BE2C (cell line): ENCODE results near the gene SLC39A11.

Experiments used
- DNase-seq: peaks from one replicate; pipeline ENCODE4 v3.0.0-alpha.2; 2020
- H3K27me3 ChIP-seq: fragments of 250-450 bp; sonication (Bioruptor Pico); 2 replicates; pipeline ENCODE4 v1.5.1; 2020; ENCODE audit warnings: mild to moderate bottlenecking
- H3K36me3 ChIP-seq: fragments of 250-450 bp; sonication (Bioruptor Pico); 2 replicates; pipeline ENCODE4 v1.5.1; 2020; ENCODE audit warnings: mild to moderate bottlenecking
- H3K4me1 ChIP-seq: fragments of 250-450 bp; sonication (Bioruptor Pico); 2 replicates; pipeline ENCODE4 v1.5.1; 2020
- H3K4me3 ChIP-seq: 2 replicates; pipeline ENCODE4 v1.5.1; 2011; ENCODE audit warnings: low read depth, low read length
- H3K9me3 ChIP-seq: fragments of 250-450 bp; sonication (Bioruptor Pico); 2 replicates; pipeline ENCODE4 v1.5.1; 2020
- CTCF ChIP-seq: IDR thresholded peaks from 2 replicates; pipeline ENCODE4 v1.5.1; 2012; ENCODE audit warnings: mild to moderate bottlenecking, low read depth, low read length

The SLC39A11 gene

GRCh38 chr17:72812823-72813222, 279.7 kb downstream of the SLC39A11 start:
- H3K36me3 ChIP-seq, result no peaks in the 10 kb centered on the region
- H3K9me3 ChIP-seq, result no peaks in the 10 kb centered on the region
- H3K27me3 ChIP-seq, result no peaks in the 10 kb centered on the region
- DNase-seq, result no peak
- no peak overlapping the region for H3K4me3 ChIP-seq
- no peaks in the 10 kb centered on the region for H3K4me1 ChIP-seq
- no peak for TF ChIP-seq CTCF

DNA sequence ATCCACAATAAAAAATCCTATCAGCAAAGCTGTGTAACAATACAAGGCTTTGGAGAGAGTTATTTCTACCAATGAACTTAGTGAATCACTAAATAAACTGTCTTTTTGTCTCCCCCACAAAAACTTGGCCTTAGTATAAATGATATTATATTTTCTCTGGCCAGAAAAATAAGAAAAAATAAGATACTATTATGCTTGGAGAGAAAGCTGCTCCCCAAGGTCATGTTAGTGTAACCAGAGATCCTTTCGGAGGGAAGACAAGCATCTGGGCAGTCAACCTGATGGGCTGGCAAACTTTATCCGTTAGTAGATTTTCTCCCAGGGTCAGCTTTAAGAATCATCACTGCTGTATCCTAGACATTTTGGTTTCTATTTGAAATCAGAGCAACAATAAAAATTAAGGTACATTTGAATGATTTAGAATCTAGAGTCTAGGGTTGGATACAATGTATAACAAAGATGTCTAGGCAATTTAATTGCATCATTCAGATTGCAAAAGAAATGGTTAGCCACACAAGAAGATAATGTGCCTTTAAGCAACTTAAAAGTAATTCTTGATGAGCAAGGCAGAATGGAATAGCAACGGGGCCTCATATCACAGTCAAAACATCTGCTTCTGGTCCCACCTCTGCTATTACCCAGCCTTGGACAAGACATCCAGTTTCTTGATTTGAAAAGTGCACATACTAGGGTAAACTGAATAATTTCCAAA, 280.4 kb downstream of the SLC39A11 start:
- no peak for TF ChIP-seq CTCF

DNA sequence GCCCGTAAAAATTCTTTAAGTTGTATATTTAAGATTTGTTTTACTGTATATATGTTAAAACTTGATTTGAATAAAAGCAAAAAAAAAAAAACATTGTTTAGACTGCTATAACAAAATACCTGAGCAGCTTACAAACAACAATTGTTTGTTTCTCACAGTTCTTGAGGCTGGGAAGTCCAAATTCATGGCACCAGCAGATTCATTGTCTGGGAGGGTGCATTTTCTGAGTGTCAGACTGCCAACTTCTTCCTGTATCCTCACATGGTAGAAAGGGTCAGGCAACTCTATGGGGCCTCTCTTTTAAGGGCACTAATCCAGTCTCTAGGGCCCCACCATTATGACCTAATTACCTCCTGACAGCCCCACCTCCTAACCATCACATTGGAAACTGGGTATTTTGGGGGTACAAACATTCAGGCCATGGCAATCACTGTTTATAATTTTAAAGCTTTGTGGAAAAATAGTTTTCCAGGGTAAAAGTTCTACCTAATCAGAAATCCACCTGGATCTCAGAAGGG, 281.4 kb downstream of the SLC39A11 start:
- Histone ChIP-seq H3K27me3 (no peaks in the 10 kb centered on the region), H3K36me3 (no peaks in the 10 kb centered on the region), H3K9me3 (no peaks in the 10 kb centered on the region), H3K4me3 (no peak overlapping the region), H3K4me1 (no peaks in the 10 kb centered on the region)
- no peak for DNase-seq
- TF ChIP-seq CTCF, result no peak

More for the DNA sequence above, 280.4 kb downstream of the SLC39A11 start:
- no peak for DNase-seq
- Histone ChIP-seq H3K4me3 (no peak overlapping the region), H3K9me3 (no peaks in the 10 kb centered on the region), H3K36me3 (no peaks in the 10 kb centered on the region), H3K27me3 (no peaks in the 10 kb centered on the region), H3K4me1 (no peaks in the 10 kb centered on the region)

- Histone ChIP-seq H3K36me3 (no peaks in the 10 kb centered on the region), H3K4me3 (no peak overlapping the region), H3K27me3 (no peaks in the 10 kb centered on the region), H3K9me3 (no peaks in the 10 kb centered on the region), H3K4me1 (no peaks in the 10 kb centered on the region)
- no peak for DNase-seq
- no peak for TF ChIP-seq CTCF
These were observed 286.5 kb downstream of the SLC39A11 start for GRCh38 chr17:72806011-72806410.

DNA sequence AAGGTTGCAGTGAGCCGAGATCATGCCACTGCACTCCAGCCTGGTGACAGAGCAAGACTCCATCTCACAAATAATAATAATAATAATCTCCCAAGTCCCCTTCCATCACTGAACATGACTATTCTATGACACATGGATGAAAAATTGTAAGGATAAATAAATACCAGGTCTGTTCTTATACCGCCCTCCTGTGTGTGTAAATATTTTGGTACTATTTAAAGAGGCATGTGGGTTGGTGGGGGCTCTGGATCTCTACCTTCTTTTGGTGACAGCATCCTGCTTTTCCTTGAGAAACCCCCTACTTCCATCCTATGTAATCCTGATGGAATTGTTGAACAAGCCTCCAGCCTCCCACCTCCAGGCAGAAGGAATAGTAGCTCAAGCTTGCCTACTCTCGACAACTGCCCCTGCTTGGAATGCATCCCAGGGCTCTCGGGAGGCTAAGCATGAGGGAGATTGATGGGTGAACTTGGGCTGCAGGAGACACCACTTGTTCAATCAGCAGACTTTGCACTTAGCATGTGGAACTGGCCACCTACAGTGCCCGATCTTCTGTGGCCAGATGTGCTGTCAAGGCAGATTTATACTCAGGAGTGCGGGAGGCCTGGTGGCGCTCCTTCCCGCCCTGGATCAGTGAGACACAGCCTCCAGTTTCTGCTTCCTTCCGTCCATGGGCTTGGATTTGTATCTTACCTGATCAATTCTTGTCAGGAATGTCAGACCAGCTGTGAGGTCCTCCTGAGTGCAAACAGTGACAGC, 287.4 kb downstream of the SLC39A11 start:
- DNase-seq, result no peak
- Histone ChIP-seq H3K9me3 (peaks cover 4% of the 10 kb centered on the region; the same call in 1 of the 2 replicates), H3K4me1 (no peaks in the 10 kb centered on the region), H3K27me3 (no peaks in the 10 kb centered on the region), H3K36me3 (no peaks in the 10 kb centered on the region), H3K4me3 (no peak overlapping the region)
- TF ChIP-seq CTCF, result no peak

- Histone ChIP-seq H3K4me3 (no peak overlapping the region), H3K36me3 (no peaks in the 10 kb centered on the region), H3K9me3 (peaks cover 8% of the 10 kb centered on the region), H3K4me1 (no peaks in the 10 kb centered on the region), H3K27me3 (no peaks in the 10 kb centered on the region)
- no peak for TF ChIP-seq CTCF
- DNase-seq, result no peak
These were observed 289.8 kb downstream of the SLC39A11 start for GRCh38 chr17:72802726-72803125.
